Fibroblast of upper back skin (primary cell): Measurements from ENCODE around the gene RNF212B.
"Not testable (repeated sequence)": the region's sequence is repeated elsewhere in the genome, so short reads cannot be mapped to it uniquely, and the experiment has no call there.

ENCODE experiments used
- DNase-seq: peaks from one replicate; pipeline ENCODE4 v3.0.0-alpha.2; 2013

The RNF212B gene

GRCh38 chr14:23245282-23245681, 7.5 kb downstream of the RNF212B start:
- no peak for DNase-seq

DNA sequence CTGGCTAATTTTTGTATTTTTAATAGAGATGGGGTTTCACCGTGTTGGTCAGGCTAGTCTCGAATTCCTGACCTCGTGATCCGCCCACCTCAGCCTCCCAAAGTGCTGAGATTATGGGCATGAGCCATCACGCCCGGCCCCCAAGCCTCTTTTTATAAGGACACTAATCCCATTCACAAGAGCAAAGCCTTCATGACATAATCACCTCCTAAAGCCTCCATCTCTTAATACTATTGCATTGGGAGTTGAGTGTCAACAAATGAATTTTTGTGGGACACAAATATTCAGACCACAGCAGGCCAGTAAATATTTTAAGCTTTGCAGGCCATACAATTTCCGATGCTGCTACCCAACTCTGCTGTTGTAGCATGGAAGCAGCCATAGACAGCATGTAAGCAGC, 10.9 kb downstream of the RNF212B start:
- DNase-seq, result no peak

GRCh38 chr14:23249824-23250223, 12.1 kb downstream of the RNF212B start:
- no peak for DNase-seq

DNA sequence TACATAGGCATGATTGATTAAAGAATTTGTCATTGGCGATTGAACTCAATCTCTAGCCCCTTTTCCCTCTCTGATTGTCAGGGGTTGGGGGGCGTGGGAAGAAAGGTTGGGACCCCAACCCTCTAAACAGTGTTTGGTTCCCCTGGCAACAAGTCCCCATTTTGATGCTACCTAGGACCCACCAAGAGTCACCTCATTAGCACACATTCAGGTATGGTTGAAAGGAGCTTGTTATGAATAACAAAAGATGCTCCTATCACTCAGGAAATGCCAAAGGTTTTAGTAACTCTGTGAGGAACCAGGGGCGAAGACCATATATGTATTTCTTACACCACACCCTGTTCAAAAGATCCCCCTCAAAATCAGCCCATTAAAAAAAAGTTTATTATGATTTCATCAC, 14.3 kb downstream of the RNF212B start:
- no peak for DNase-seq

DNA sequence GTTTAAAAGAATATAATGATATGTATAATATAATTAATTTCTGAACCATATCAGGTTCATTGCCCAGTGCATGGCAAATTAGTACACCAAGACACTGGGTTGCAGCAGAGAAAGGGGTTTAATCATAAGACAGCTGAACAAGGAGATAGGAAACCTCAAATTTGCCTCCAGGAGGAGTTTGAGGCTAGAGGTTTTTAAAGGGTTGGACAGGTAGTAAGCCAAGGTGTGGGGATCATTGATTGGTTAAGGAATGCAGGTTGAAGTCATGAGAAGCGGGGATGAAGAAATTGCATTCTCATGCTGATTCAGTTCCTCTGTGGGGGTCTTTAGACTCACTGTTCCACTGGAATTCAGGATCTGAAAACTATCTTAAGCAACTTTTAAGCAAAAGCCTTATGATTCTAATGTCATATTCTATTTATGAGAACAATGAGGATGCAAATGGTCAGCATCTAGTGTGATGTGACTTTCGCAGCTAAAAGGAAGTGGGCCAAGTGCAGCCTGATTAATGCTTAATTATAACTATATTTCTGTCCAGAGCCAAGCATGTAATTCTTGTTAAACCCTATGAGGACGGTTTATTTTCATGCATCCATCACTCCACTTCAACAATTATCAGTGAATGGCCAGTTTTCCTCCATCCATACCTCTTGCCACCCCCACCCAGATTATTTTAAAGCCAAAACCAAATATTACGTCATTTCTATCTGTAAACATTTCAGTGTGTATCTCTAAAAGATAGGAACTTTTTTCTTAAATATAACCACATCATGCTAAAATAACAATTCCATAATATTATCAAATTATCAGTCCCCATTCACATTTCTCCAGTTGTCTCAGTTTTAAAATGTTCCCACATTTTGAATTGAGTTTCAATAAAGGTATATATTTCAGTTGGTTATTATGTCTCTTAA, 14.9 kb downstream of the RNF212B start:
- no peak for DNase-seq

DNA sequence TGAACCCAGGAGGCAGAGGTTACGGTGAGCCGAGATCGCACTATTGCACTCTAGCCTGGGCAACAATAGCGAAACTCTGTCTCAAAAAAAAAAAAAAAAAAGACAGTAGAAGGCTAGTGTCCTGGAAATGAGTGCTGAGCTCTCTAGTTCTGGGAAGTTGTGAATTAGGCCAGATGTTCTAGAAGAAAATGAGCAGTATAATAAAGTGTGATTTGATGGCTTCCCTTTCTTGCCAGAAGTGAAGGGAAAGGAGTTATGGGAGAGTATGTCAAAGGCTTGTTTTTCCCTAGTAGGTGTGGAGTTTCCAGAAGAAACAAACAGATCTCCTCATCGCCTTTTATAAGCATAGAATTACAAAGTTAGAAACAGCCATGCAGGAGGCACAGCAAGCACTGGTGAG, 20.5 kb downstream of the RNF212B start:
- DNase-seq, result no peak

GRCh38 chr14:23259426-23259825, 21.7 kb downstream of the RNF212B start:
- DNase-seq, result no peak

GRCh38 chr14:23260849-23261248, 23.1 kb downstream of the RNF212B start:
- not testable (repeated sequence) for DNase-seq

DNA sequence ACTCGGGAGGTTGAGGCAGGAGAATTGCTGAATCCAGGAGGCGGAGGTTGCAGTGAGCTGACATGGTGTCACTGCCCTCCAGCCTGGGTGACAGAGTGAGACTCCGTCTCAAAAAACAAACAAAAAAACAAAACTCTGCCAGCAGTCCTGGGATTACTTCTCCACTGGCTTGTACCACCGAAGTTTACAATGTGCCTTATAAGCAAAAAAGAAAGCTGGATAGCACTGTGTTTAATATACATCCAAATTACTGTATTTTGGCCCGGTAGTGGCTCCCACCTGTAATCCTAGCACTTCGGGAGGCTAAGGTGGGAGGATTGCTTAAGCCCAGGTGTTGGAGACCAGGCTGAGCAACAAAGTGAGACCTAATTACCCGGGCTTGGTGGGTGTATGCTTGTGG, 31.5 kb downstream of the RNF212B start:
- no peak for DNase-seq

DNA sequence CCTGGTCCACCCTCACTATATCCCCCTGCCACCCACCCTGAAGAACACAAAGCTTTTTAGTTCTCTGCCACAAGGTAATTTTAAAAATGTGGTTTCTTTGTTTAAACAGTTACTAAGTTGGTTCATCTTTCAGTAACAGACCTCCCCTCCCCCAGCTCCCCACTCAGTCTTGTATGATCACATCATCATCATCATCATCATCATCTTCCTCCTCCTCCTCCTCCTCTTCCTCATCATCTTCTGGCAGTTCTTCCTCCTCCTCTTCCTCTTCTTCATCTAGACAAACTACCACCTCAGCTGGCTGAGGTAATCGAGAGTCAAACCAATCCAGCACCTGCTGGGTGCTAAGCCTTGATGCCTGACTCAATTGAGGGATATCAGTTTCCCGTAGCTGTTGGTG, 37.7 kb downstream of the RNF212B start:
- DNase-seq, result no peak

GRCh38 chr14:23277189-23277588, 39.5 kb downstream of the RNF212B start:
- no peak for DNase-seq

GRCh38 chr14:23277928-23278327, 40.2 kb downstream of the RNF212B start:
- DNase-seq, result not testable (repeated sequence)

GRCh38 chr14:23281247-23281646, 43.5 kb downstream of the RNF212B start:
- DNase-seq, result no peak

- no peak for DNase-seq
These were observed 47.2 kb downstream of the RNF212B start for GRCh38 chr14:23284654-23285529.

DNA sequence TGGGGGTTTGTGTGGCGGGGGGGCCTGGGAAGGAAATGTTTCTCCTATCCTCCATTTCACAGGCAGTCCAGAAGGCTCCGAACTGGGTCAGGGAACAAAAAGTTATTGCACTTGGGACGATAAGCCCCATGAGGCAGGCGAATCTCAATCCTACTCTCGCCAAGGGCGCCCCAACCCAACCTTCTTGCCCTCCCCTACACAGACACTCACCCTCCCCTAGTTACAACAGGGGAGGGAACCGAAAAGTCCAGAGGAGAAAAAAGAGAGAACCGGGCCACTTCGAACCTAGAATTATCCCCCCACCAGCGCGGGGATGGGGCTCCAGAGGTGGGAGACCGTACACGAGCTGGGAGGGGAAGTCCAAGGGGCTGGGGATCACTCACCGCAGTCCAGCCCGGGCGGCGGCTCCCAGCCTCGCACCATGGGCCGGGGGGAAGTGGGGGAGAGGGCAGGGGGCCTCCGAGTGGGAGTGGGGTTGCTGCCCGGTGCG, 47.8 kb downstream of the RNF212B start:
- DNase-seq, result no peak

DNA sequence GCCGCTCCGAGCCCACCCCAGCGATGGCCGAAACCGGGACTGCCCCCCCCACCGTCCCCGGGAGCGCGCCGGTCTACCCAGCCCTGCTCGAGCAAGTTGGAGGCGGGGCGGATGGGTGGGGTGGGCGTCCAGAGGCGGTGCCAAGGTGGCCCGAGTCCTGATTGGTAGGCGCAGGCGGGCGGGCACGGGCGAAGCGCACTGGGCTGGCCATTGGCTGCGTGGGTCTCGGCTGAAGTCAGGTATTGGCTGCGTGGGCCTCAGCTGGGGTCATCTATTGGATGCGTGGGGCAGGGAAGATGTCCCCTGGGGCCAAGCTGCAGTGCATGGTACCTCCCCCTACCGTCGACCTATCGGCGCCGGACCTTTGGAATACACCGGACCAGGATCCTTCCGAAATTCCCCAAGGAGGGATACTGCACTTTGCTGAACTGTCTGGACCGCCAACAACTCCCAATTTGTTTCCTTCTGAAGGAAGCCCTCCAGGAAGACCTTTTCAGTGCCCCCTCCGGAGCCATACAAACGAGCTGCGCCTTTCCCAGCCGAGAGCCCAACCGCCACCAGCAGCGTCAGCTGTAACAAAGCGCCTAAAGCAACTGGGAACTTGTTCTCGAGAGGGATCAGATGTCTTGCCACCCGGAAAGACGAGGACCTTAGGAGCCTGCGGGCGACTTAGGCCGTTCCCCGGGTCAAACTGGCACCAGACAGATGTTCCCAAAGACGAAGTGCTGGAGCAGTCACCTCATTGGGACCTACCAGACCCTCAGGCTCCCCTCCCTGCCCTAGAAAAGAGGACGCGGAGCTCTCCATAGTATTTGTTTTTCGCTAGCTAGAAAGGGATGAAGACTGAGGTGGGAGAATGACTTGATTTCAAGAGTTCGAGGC, 48.5 kb downstream of the RNF212B start, which contains the start of gene HOMEZ:
Gene HOMEZ (minus strand): TSS at position 113 of the 882 bp plus-strand sequence. CDS start 180 bp downstream, outside the sequence.
- DNase-seq, result peak; percentile 99

DNA sequence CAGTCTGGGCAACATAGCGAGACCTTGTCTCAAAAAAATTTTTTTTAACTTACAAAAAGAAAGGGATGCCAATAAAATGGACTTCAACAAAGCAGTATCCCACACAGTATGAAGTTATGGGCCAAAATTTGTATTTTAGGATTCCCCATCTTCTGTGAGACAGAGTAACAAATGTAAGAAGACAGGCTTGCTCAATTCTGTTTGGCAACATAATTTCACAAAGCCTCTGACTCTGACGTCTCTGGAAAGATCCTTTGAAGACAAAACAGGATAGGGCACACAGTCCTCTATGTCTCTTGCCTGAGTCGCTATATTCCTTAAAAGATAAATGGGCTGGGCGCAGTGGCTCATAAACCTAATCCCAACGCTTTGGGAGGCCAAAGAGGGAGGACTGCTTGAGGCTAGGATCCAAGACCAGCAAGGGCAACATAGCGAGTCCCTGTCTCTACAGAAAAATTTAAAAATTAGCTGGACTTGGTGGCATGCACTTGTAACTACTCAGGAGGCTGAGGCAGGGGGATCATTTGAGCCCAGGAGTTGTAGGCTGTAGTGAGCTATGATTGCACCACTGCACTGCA, 49.3 kb downstream of the RNF212B start:
- no peak for DNase-seq

GRCh38 chr14:23294734-23295561, 57.2 kb downstream of the RNF212B start:
- DNase-seq, result peak; percentile 60

GRCh38 chr14:23296012-23296777, 58.5 kb downstream of the RNF212B start:
- DNase-seq, result no peak

DNA sequence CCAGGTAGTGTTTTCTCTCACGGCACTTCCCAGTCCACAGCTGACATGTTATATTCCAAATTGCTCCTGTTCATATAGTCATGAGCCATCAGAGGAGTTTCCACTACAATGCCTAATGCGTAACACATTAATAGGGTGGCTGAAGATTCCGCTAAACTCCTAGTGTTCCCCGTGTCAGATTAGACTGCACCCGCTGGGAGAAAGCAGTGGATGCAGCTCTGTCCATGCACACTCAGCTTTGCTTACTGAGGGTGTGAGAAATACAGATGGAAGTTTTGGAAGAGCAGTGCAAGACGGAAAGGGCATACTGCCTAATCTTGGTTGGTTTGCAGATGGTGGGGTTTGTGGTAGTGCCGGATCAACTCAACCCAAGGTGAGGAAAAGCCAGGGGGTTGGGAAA, 59.4 kb downstream of the RNF212B start:
- no peak for DNase-seq
